ENCODE data around the gene IL1RAPL2. TPM values are rescaled to one million over a fixed set of nuclear protein-coding genes. Genes with fewer than 3 reads are reported as not detected.

The IL1RAPL2 gene
- total and polyA plus RNA-seq, 10 of the 15 experiments (the other 5 are each of a cell fraction or from before 2014, with no cell fraction given): 0.19 TPM; not detected in 9

DNA sequence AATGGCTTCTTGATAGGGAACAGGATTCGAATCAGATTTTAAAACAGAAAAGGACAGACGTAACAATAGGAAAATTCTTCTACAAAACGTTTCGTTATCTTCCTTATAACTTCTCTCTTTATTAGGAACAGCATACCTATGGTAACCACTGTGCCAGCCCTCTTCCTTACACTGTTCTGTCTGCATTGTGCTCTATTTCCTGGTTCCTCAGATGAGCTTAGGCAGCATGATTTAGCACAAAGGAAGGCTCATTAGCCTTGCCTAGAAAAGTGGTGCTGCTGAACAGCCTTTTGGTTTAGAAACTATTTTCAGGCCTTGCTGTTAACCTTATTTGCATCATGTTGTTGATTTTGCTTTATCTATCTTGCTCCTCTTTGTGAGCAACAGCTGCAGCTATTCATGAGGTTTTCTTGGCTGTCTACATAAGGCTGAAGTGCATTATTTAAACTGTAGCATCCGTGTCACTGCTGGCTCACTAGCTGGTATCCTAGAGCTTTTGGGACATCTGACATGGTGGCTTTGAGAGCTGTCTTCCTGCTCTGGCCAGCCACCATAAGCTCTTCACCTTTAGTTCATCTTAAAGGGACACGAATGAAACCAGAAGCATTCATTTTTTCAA, 1186.4 kb downstream of the IL1RAPL2 start:
- Histone ChIP-seq H3K36me3 (ENCODE audit: control insufficient read depth in 2 of 2, insufficient read depth in 2 of 2, low read length in 1 of 2) (no peaks in the 10 kb centered on the region), H3K4me2 (ENCODE audit: control insufficient read depth, insufficient read depth) (no peak overlapping the region), H4K20me1 (ENCODE audit: control insufficient read depth, insufficient read depth) (no peaks in the 10 kb centered on the region), H3K27me3 (replicated peaks in 1 of 2; ENCODE audit: control insufficient read depth in 2 of 2, insufficient read depth in 2 of 2, low read length in 1 of 2) (no peaks in the 10 kb centered on the region), H3K79me2 (ENCODE audit: control insufficient read depth, insufficient read depth, low read length) (no peaks in the 10 kb centered on the region), H3K4me1 (ENCODE audit: control insufficient read depth, insufficient read depth, low read length) (no peaks in the 10 kb centered on the region), H2AFZ (ENCODE audit: control insufficient read depth, low read depth, low read length) (no peak overlapping the region), H3K9me3 (replicated peaks; ENCODE audit: control insufficient read depth, insufficient read depth, low read length) (no peaks in the 10 kb centered on the region), H3K27ac (ENCODE audit: control insufficient read depth, insufficient read depth) (no peak overlapping the region), H3K9ac (ENCODE audit: control insufficient read depth, insufficient read depth, low read length) (no peak overlapping the region), H3K4me3 (no peak overlapping the region)
- POLR2A ChIA-PET: no interaction called here
- DNase-seq (ENCODE audit: low read depth, low spot score) (no peak), FAIRE-seq (no peak), ATAC-seq (no peak)
- CTCF ChIA-PET: no interaction called here
- WGBS (ENCODE audit: insufficient coverage, insufficient replicate concordance, low lambda C conversion rate, missing lambda C conversion rate): 10% methylated on average over 6 of the region's 6 CpGs
- SMC1A ChIA-PET (ENCODE audit: uncharacterized antibody, unreplicated experiment): no interaction called here
- TF ChIP-seq, protein P1, sequence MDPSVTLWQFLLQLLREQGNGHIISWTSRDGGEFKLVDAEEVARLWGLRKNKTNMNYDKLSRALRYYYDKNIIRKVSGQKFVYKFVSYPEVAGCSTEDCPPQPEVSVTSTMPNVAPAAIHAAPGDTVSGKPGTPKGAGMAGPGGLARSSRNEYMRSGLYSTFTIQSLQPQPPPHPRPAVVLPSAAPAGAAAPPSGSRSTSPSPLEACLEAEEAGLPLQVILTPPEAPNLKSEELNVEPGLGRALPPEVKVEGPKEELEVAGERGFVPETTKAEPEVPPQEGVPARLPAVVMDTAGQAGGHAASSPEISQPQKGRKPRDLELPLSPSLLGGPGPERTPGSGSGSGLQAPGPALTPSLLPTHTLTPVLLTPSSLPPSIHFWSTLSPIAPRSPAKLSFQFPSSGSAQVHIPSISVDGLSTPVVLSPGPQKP (IDR thresholded peaks at IDR 0.05; ENCODE audit: low read depth, low read length): no peak
- no peak for TF ChIP-seq SIX5 (IDR thresholded peaks at IDR 0.05; ENCODE audit: low read depth, low read length, severe bottlenecking)
- no peak for TF ChIP-seq ZNF217 (IDR thresholded peaks at IDR 0.05)
- TF ChIP-seq BRCA1 (IDR thresholded peaks at IDR 0.05; ENCODE audit: low read depth, low read length): no peak
- TF ChIP-seq HDAC6 (IDR thresholded peaks at IDR 0.05; ENCODE audit: unreplicated experiment): no peak
- no peak for TF ChIP-seq REST (IDR thresholded peaks at IDR 0.05; ENCODE audit: low read depth, low read length)
- no TSS peak for BruUV-seq (replicated peaks)
- in situ Hi-C loops (cut with MboI): no loop called here
- intact Hi-C loops (cut with micrococcal nuclease; ENCODE audit: unreplicated experiment): no loop called here
- RAD21 ChIA-PET (ENCODE audit: unreplicated experiment): no interaction called here
